ENCODE results near the gene CTNNA3.

GRCh38 chr10:67665491-67665890 is 30.5 kb downstream of the CTNNA3 start:
- TF ChIP-seq MYNN (tag by site-specific recombination; IDR thresholded peaks at IDR 0.05; ENCODE audit: borderline replicate concordance) (no peak), PATZ1 (tag by site-specific recombination; IDR thresholded peaks at IDR 0.05) (no peak), ZNF324 (tag by site-specific recombination; IDR thresholded peaks at IDR 0.05) (no peak)
- TF ChIP-seq, protein P1, sequence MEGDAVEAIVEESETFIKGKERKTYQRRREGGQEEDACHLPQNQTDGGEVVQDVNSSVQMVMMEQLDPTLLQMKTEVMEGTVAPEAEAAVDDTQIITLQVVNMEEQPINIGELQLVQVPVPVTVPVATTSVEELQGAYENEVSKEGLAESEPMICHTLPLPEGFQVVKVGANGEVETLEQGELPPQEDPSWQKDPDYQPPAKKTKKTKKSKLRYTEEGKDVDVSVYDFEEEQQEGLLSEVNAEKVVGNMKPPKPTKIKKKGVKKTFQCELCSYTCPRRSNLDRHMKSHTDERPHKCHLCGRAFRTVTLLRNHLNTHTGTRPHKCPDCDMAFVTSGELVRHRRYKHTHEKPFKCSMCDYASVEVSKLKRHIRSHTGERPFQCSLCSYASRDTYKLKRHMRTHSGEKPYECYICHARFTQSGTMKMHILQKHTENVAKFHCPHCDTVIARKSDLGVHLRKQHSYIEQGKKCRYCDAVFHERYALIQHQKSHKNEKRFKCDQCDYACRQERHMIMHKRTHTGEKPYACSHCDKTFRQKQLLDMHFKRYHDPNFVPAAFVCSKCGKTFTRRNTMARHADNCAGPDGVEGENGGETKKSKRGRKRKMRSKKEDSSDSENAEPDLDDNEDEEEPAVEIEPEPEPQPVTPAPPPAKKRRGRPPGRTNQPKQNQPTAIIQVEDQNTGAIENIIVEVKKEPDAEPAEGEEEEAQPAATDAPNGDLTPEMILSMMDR (tag by site-specific recombination; IDR thresholded peaks at IDR 0.05): no peak
- TF ChIP-seq, protein P2, sequence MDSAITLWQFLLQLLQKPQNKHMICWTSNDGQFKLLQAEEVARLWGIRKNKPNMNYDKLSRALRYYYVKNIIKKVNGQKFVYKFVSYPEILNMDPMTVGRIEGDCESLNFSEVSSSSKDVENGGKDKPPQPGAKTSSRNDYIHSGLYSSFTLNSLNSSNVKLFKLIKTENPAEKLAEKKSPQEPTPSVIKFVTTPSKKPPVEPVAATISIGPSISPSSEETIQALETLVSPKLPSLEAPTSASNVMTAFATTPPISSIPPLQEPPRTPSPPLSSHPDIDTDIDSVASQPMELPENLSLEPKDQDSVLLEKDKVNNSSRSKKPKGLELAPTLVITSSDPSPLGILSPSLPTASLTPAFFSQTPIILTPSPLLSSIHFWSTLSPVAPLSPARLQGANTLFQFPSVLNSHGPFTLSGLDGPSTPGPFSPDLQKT (IDR thresholded peaks at IDR 0.05; ENCODE audit: borderline replicate concordance, low read depth, low read length): no peak
- TF ChIP-seq, protein P3, sequence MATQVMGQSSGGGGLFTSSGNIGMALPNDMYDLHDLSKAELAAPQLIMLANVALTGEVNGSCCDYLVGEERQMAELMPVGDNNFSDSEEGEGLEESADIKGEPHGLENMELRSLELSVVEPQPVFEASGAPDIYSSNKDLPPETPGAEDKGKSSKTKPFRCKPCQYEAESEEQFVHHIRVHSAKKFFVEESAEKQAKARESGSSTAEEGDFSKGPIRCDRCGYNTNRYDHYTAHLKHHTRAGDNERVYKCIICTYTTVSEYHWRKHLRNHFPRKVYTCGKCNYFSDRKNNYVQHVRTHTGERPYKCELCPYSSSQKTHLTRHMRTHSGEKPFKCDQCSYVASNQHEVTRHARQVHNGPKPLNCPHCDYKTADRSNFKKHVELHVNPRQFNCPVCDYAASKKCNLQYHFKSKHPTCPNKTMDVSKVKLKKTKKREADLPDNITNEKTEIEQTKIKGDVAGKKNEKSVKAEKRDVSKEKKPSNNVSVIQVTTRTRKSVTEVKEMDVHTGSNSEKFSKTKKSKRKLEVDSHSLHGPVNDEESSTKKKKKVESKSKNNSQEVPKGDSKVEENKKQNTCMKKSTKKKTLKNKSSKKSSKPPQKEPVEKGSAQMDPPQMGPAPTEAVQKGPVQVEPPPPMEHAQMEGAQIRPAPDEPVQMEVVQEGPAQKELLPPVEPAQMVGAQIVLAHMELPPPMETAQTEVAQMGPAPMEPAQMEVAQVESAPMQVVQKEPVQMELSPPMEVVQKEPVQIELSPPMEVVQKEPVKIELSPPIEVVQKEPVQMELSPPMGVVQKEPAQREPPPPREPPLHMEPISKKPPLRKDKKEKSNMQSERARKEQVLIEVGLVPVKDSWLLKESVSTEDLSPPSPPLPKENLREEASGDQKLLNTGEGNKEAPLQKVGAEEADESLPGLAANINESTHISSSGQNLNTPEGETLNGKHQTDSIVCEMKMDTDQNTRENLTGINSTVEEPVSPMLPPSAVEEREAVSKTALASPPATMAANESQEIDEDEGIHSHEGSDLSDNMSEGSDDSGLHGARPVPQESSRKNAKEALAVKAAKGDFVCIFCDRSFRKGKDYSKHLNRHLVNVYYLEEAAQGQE (tag by site-specific recombination; IDR thresholded peaks at IDR 0.05): no peak
